Limb (tissue), 2 donors: ENCODE data around the gene PLG.
"Not testable (repeated sequence)": the region's sequence is repeated elsewhere in the genome, so short reads cannot be mapped to it uniquely, and the experiment has no call there.

ENCODE experiments used
- DNase-seq, 2 donors: peaks; one replicate each; pipeline ENCODE4 v3.0.0-alpha.2; 2016; ENCODE audit errors: extremely low spot score in 2 of 2

Gene PLG

GRCh38 chr6:160701918-160702680 lies at the start of gene PLG:
Gene PLG, plus strand, starts transcription at chr6:160702244. Its CDS starts 61 bp downstream, at chr6:160702305.
- not testable (repeated sequence) for DNase-seq

DNA sequence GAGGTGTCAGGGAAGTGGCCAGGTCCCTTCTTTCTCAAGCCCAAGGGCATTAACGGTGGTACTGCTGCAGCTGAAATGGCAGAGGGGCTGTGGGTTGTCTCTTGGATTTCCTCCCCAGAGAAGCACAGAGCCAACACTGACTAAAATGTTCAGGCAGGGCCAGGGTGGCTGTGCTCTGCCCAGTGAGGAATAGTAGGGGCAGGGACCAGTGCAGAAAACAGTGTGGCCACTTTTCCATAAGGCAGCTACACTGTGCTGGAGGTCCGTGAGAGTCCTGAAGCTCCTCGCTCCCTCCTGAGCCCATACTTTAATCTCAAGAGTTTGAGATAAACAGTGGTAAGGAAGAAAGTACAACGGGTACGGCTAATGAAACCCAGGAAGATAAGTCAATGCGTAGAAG lies 42.5 kb upstream of the PLG start:
- no peak for DNase-seq

DNA sequence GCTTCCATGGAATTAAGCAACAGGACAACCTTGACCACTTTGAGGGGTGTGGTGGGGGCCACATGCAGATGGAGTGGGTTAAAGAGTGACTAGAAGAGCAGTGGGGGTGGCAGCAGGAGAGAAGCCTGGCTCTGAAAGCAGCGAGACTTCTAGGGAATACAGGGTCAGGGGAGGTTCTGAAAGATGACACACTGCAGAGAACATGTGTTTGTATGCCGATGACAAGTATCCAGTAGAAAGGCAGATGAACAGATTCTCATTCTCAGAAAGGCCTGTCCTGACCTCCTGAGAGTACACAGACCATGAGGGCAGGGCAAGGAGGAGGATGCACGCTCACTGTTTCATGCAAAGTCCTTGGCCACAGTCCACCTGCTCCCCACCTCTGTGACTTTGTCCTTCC lies 40.8 kb upstream of the PLG start:
- DNase-seq: no peak

DNA sequence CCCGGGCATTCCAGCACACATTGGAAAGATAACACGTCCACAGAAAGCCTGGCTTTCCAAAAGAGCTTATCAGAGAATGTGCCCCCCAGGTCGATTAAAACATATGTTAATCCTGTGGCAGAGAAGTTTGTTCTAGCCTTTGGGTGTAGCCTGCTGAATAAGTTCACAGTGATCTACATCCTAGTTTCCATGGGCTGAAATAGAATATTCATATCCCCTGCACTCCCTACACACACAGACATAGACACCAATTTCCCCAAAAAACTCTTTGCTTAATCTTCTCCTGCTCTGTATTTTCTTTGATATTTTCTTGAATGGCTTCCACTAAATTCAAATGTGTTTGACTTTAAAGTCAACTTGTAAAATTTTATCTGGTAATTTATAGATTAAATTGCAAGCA lies 39.6 kb upstream of the PLG start:
- DNase-seq: no peak

DNA sequence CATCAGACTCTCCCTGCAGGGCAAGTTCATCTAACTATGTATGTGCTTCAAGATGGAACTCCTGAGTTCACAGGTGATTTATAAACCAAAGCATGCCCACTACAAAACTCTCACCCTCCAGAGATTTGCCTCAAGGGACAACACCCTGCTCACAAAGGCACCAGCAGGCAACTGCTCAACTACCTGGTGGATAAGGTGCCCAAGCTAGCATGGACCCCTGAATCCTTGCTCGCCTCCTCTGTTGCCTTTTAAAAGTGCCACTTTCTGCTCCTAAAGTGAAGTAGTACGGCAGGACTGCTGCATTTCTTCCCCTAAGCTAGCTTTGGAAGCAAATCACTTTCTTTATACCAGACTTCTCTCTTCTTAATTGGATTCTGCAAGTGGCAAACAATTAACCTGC lies 39.2 kb upstream of the PLG start:
- DNase-seq: no peak

- DNase-seq: not testable (repeated sequence)
Measured at GRCh38 chr6:160664198-160664597, 37.8 kb upstream of the PLG start, which contains the start of gene LPA. Gene LPA, minus strand, starts transcription at chr6:160664275. Its CDS starts 61 bp downstream, at chr6:160664214.

DNA sequence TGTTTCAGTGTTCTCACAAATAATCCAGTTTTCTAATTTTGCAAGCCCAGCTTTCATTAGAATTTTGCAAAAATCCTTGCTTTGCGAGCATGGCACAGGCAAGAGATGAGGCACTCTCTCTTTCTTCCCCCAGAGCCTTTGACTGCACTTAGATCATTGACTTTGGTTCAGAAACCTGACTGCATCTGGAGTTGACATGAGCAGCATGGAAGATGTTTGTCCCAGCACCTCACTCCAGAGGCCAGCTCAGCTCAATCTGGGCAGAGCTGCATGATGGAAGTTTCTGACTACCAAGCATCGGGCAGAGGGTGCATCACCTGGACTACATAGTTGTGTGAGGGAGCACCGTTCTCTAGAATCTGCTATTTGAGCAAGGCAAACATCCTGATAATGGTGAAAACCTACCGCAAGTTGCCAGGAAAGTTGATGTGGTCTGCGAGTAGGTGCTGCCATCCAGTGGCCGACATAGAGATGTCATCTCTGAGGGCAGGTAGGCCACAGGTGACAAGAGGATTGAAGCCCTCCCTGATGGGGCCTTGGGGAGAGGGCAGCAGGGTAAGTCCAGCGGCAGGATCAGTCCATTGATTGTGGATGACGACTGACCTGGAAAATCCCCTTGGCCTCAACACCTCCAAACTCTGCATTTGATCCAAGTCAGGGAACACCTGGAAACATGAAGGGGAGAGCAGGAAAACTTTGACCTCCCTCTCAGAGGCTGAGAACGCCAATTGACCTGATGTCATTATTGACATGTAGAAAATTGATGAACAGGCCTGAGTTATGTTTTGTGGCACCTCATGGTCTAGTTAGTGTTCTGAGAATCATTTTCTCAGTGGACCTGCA lies 34.2 kb upstream of the PLG start:
- DNase-seq: no peak

GRCh38 chr6:160668589-160668988 lies 33.5 kb upstream of the PLG start:
- no peak for DNase-seq

GRCh38 chr6:160676418-160676817 lies 25.6 kb upstream of the PLG start:
- not testable (repeated sequence) for DNase-seq

DNA sequence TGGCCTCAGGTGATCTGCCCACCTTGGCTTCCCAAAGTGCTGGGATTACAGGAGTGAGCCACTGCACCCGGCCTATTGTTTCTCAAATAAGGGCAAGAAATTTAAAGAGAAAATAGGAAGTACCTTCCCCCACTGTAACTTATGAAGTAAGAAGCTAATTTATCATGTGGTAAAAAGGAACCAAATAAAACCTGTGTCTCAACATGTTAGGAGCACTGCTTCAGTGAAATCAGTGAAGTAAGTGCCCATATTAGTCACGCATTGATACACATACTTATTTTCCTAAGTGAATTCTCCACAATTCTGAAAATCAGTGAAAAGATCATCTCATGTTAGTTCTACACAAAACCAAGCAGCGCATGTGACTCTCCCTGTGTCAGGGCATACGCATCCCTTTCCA lies 23.8 kb upstream of the PLG start:
- DNase-seq: no peak

GRCh38 chr6:160678744-160679401 lies 23.2 kb upstream of the PLG start:
- DNase-seq: no peak

GRCh38 chr6:160679402-160679769 lies 22.7 kb upstream of the PLG start:
- peak in 1 of 2 donors; percentile 52 for DNase-seq

- not testable (repeated sequence) for DNase-seq
Measured at GRCh38 chr6:160685101-160685761, 16.8 kb upstream of the PLG start.

GRCh38 chr6:160685762-160686450 lies 16.1 kb upstream of the PLG start:
- DNase-seq: no peak

DNA sequence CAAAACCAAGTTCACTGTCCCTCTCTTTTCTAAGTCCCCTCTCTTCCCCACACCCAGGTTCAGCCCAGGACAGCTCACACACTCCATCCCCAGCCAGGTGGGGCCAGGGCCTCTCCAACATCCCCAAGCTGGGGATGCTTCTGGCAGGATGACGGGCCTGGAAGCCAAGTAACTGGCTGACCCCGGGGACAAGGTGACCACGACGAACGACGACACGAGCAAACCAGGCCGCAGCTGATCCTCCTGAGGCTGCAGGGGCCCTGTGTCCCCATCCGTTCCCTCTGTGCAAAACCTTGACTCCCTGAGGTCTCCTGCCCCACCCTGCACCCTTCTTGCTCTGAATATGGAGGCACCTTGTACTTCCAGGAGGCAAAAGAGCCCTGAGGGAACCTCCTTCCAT lies 11.6 kb upstream of the PLG start:
- DNase-seq: no peak

DNA sequence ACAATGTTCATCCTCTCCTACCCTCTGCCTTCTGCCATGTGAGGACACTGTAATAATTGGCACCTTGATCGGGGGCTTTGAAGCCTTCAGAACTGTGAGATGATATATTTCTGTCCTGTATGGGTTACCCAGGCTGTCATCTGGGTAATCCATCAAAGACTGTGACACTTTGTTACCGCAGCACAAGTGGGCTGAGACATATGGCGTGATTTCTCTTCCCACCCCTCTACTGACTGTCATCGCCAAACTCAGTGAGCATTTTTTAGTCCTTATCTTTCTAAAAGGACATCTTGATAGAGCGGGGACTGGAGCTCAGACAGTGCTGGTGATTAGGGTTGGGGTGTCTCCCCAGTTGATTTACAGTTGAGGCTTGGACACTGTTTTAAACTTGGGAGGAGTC lies 10.4 kb upstream of the PLG start:
- DNase-seq: no peak

DNA sequence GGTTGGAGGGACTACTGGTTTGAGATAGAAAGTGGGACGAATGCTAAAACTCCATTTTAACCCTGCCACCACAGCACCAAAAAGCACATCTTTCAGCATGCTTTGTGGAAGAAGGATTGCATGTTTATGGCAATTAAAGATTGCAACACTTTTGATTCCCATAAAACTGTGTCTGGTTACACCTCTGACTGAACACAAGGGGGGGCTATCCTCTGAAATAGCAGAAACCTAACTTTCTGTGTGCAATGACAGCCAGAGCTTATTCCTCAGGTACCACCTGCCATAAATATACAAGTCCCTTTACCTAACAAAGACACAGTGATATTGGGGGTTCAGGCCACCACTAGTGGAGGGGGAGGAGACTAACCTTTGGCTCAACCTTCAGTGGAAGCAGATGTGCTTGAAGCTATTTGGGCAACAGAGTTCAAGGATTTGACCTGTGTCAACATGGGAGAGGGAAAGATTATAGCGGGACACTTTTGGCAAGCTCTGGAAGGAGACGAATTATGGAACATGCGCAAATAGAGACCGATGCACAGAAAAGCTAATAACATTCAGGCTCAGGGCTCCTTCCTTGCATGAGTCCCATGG lies 9.6 kb upstream of the PLG start:
- DNase-seq: no peak

DNA sequence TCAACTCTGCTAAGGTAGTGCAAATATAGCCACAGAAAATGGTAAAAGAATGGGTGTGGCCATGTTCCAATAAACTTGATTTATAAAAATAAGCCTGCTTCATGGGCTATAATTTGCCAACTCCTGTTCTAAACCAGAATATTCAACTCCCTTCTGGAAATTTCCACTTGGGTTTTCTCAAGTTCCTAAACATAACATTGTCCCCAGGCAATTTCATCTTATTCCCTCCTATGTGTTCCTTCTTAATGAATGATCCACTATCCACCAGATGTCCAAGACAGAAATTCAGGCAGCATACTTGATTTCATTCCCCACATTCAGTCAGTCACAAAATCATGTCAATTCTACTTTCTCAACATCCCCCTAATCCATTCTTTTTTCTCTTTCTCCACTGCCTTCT lies 7.0 kb upstream of the PLG start:
- not testable (repeated sequence) for DNase-seq

GRCh38 chr6:160695622-160696021 lies 6.4 kb upstream of the PLG start:
- not testable (repeated sequence) for DNase-seq

DNA sequence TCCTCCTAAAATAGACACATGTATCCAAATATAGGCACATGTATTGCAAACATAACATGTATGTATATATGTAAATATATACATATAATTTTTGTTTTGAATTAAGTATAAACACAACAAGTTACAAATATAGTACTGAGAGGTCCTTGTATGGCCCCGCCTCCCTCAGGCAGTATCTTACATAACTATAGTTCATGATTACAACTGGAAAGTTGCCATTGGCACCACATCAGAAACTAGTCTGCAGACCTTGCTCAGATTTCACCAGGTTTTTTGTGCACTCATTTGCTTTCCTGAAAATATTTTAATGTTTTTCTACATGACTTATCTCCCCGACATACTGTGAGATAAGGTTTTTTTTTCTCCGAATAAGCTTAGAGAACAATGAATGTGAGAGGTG lies 5.2 kb upstream of the PLG start:
- not testable (repeated sequence) for DNase-seq

GRCh38 chr6:160697826-160698225 lies 4.2 kb upstream of the PLG start:
- no peak for DNase-seq
